Epidermal melanocyte (primary cell): Measurements from ENCODE around the gene C22orf31.

ENCODE experiments used
- DNase-seq: peaks from one replicate; pipeline ENCODE4 v3.0.0; 2011; ENCODE audit warnings: low spot score; ENCODE audit not compliant: insufficient read length

The C22orf31 gene

DNA sequence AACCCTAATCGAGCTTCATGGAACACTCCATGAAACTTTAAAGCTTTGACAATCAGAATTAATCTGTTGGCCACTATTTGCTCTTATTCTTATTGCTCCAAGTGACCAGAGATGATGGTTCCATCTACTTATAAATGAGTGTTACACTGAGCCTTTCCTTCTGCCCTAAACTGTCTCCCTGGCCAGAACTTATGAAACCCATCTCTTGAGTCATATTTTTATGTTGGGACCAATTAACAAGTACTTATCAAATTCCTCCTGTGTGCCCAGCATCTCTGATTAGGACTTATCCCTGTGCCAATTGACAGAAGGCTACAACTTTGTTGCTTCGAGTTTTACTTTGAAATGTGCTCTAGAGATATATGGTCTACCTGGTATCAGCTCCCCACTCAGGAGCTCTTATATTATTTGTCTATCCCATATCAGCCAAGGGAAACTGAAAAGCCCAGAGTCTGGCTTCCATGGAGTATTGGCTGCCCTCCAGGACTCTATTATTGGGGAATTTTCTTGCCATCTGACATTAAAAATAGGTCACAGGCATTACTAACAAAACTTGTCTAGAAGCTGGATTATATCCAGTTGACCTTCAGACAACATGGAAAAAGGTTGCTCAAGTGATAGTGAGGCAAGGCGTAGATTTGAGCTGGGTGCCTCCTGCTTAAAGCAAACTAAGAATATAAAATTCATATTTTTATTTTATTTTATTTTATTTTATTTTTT is 20.0 kb upstream of the C22orf31 start:
- DNase-seq = no peak

DNA sequence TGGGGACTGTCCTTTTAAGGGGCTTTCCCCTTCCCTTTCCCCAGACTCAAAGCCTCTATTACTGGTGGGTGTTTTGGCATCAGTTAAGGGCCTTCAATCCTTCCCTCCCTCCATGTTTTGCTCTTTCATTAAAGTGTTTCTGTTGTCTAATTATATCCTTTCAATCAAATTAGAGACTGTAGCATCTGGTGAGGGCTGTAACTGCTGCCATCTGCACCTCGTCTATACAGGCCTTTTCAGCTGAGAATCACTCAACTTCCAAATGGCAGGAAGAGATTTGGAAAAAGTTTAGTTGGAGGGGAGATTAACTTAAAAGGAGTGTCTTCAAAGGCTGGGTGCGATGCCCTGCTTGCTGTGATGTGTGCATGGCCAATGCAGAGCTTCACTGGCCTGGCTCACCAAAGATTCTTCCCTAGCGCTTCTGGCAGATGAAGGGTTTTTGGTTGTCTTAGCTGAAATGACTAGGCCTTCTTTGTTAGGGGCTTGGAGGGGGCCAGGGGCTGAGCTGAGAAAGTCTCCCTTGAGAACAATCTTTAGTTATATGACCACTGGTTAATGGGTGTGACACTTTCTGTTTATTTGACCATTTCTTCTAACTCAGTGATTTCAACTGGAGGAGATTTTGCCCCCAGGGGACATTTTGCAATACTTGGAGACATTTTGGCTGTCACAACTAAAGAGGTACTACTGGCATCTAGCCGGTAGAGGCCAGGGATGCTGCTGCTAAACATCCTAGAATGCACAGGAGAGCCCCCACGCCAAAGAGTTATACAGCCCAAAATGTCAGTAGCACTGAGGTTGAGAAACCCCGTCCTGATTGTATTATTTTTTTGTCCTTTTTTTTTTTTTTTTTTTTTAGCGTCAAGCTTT is 18.7 kb upstream of the C22orf31 start:
- no peak for DNase-seq

- DNase-seq = peak; percentile 60
These were observed 17.7 kb upstream of the C22orf31 start for GRCh38 chr22:29079218-29079901.

- DNase-seq = no peak
These were observed 17.2 kb upstream of the C22orf31 start for GRCh38 chr22:29078869-29079207.

DNA sequence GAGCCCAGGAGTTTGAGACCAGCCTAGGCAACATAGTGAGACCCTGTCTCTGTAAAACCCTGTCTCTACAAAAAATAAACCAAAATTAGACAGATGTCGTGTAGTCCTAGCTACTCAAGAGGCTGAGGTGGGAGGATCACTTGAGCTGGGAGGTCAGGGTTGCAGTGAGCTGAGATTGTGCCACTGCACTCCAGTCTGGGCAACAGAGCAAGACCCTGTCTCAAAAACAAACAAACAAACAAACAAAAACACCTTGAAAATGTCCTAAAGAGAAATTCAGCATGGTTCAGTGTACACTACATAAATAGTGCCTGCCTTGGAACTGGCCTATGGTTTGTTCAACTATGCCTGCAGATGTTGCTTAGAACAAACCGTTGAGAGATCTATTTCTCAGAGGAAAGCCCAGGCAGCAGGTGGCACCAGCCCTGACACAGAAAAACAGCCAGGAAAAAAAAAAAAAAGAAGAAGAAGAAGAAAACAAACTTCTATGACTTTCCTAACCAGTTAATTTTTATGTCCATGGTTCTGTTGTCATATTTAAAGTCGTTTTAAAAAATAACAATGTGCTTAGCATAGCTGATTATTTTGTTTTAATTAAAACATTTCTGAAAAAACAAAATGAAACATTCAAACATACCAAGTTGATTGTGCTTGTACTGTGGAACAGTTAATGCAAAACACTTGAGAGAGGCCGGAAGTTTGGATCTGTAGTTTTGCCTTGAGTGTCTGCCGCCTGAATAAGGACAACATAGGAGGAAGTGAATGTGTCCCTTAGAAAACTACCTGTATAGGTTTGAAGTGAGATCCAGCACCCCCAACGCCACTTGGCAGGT is 16.6 kb upstream of the C22orf31 start:
- no peak for DNase-seq

- DNase-seq = no peak
These were observed 12.7 kb upstream of the C22orf31 start for GRCh38 chr22:29074276-29074772.

GRCh38 chr22:29073618-29074275 is 12.1 kb upstream of the C22orf31 start:
- DNase-seq = no peak

DNA sequence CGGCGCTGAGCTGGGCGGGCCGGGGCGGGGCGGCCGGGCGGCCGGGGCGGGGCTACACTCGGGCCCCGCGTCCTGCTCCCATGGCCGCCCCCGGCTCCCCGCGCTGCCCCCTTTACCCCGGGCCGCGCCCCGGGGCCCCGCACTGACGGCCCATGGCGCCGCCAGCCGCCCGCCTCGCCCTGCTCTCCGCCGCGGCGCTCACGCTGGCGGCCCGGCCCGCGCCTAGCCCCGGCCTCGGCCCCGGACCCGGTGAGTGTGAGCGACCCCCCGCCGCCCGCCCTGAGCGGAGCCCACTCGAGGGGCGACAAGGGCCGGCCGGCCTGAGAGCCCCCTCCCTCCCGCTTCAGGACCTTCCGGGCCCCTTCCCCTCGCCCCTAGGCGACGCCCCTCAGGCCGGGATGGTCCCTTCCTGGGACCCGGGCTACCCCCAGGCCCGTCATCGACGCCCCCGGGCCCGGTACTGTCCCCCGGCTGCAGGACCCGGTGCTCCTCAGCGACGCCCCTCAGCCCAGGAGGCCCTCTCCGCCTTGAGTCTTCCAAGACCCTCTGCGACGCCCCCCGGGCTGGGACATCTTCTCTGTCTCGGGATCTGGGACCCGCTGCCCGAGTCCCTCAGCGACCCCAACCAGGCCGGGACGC is 11.5 kb upstream of the C22orf31 start, which contains the start of gene KREMEN1:
Gene KREMEN1 (plus strand): TSS at position 57 of the 639 bp plus-strand sequence. CDS start 96 bp downstream, at position 153.
- DNase-seq = no peak

GRCh38 chr22:29072193-29072978 is 10.8 kb upstream of the C22orf31 start:
- DNase-seq = peak; percentile 74

GRCh38 chr22:29071261-29072045 is 9.8 kb upstream of the C22orf31 start:
- DNase-seq = no peak

DNA sequence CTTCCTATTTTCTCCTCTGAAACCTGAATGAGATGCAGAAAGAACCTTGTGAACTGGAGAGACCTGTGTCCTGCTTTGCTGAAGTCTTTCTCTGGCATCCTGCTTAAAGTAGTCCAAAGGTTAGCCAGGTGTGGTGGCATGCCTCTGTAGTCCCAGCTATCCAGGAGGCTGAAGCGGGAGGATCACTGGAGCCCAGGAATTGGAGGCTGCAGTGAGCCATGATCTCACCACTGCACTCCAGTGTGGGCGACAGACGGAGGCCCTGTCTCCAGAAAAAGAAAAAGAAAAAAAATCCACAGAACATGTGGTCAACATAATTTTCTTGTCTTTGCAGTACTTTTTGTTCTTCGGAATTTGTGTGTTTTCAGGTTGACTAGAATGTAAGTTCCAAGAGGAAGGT is 8.9 kb upstream of the C22orf31 start:
- DNase-seq = no peak

DNA sequence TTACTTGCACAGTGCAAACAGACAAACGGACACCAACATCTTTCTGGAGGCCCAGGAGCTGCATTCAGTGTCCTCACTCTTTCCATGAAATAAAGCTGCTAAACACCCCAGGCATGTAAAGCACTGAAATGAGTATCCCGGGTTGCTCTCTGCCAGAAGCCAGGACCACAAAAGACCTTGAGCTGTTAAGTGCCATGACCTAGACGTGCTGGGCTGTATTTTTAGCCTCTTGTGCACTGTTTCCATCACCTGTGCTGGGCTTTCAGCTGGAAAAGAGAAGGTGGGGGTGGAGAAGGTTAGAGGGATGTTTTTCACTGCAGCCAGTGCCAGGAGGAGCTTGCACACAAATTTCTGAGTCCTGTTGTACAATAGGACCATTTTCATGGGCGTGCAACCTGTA is 7.8 kb upstream of the C22orf31 start:
- no peak for DNase-seq

GRCh38 chr22:29065468-29066190 is 4.0 kb upstream of the C22orf31 start:
- no peak for DNase-seq

DNA sequence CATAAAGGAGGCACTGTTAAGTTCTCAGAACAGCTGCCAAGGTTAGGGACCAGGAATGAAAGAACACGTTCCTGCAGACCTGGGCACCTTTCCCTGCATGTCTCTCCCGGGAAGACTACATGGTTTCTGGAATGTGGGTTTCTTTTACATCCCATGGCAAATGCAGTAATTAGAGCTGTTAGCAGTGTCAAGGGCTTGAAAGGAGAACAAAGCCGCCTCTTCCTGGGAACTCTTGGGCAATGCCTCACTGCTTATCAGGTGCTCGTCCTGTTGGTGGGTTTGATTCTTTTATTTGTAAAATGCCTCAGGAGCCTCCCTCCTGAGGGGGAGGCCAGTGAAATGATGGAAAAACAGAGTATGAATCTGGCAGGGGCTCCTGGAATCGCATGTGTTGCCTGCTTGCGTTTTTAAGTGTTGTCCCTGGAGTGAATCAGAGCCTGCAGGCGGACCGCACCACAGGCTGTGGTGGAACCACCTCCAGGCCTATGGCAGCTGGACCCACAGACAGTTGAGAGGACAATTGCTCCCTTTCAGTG is 723 bp upstream of the C22orf31 start:
- DNase-seq = no peak

GRCh38 chr22:29060931-29061330 is 700 bp downstream of the C22orf31 start:
- no peak for DNase-seq

DNA sequence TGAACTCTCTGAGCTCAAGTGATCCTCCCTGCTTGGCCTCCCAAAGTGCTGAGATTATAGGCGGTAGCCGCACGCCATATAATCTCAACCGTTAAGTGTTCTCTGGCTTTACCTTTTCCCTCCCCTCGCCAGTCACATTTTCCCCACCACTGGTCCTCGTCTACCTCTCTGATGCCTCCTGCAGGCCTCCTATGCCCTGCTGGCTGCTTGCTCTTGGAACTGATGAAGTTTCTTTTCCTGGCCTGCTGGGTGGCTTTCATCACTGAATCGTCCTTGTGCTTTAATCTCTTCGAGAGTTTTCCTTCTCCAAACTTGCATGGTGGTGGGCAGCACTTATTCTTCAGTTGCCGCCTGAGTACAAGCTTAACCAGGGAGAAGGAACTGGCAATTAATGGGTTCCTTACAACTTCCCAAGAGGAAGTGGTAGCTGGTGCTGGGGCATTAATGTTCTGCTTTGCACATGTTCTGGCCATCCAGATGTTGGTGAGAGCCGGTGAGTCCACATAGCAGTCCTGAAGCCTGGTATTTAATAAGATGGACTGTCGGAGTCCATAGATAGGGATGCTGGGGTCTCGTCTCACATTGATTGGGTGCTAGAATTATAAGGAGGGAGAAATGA is 1.3 kb downstream of the C22orf31 start:
- no peak for DNase-seq

DNA sequence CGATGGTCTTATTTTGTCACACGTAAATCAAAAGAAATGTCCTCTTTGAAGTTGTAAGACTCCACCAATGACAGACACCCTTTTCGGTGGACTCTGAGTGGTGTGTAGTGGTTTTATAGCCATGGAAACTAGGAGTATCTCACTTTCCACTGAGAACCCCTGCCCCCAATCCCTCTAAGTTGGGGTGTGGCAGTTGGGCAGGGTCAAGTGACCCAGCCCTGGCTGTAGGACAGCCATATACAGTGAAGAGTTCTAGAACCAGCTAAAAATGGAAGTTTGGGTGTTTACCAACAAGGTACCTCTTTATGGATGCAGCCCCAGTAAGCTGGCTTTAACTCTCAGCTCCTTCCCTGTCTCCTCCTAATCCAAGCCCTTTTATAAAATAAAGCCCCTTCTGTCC is 5.2 kb downstream of the C22orf31 start:
- no peak for DNase-seq
